AG20443 (cell line): Measurements from ENCODE around the gene USP24.
A peak's percentile ranks its signal among the peaks of the same experiment; 100 is the strongest.

Experiments used
- DNase-seq: peaks from one replicate; pipeline ENCODE4 v3.0.0; 2012; ENCODE audit warnings: low spot score, mixed read lengths

Gene USP24

DNA sequence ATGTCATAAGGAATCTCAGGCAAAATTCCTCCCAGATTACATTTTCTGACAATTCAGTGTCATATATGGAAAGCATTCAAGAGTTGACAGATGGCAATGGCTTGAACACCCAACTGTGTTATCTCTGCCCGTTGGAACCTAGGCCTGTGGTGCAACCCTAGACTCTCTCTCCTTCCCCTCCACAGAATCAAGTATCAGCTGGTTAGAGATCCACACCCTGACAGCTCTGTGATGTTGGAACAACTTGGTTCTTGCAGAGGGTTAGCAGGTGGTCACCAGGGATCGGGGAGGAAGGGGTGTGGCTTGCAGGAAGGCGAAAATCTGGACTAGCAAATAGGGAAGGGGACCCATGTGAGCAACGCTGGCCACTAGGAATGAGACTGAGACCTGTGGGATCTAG is 149.5 kb downstream of the USP24 start:
- no peak for DNase-seq

DNA sequence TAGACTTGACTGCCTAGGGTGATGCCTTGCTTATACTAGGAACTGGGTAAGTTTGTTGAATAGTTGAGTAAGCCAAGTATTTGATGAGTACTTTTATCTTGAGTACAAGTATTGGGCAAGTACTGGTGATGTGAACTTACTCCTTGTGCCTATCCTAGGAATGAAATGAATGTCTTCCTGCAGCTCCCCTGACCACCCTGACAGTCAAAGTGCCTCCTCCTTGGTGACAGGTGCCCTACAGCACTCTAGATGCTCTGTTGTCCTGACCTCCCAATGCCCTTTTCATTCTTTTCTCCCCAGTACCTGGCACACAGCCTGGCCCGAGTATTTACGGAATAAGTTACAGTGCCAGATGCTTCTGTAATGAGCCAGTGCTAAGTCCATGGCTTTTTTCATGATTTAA is 150.3 kb downstream of the USP24 start:
- DNase-seq, result peak; percentile 63

DNA sequence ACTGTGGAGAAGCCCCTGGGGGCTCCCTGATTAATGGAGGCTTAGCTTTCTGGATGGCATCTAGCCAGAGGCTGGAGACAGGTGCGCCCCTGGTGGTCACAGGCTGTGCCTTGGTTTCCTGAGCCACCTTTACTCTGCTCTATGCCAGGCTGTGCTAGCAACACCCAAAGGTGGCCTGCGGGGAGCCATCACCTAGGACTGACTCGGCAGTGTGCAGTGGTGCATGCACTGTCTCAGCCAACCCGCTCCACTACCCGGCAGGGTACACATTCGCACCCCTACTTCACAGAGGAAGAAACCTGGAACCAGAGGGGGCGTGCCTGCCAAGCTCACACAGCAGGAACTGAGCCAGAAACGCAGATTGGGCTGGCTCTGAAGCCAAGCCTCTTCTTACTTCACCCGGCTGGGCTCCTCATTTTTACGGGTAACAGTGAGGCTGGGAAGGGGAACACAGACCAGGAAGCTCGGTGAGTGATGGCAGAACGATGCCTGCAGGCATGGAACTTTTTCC is 151.0 kb downstream of the USP24 start:
- peak; percentile 33 for DNase-seq

DNA sequence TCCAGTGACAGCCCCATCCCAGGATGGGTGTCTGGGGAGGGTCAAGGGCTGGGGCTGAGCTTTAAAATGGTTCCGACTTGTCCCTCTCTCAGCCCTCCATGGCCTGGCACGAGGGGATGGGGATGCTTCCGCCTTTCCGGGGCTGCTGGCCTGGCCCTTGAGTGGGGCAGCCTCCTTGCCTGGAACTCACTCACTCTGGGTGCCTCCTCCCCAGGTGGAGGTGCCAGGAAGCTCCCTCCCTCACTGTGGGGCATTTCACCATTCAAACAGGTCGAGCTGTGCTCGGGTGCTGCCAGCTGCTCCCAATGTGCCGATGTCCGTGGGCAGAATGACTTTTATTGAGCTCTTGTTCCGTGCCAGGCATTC is 151.6 kb downstream of the USP24 start:
- no peak for DNase-seq

DNA sequence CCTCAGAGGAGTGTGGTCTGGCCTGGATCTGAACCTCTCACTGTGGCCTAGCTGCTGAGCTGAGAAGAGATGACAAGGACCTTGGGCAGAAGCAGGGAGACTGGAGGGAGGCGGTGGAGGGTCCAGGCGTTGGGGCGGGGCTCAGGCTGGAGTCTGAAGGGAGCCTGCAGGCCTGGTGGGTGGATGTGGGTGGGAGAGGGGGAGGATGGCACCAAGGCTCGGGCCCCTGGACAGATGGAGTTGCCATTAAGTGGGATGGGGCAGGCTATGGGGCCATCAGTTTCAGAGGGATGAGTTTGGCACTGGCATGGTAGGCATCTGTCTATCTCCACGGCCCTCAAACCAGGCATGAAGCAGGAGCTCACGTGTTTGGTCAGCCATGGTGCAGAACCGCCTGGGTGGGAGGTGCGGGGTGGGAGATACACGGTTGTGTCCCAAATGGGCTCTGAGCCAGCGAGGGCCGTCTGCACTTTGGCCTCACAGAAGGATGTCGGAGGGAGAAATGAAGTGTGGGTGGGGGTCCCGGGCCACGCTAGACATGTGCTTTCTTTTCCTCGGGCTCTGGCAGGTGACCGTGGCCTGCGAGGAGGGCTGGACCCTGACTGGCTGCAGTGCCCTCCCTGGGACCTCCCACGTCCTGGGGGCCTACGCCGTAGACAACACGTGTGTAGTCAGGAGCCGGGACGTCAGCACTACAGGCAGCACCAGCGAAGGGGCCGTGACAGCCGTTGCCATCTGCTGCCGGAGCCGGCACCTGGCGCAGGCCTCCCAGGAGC is 152.2 kb downstream of the USP24 start:
- no peak for DNase-seq

DNA sequence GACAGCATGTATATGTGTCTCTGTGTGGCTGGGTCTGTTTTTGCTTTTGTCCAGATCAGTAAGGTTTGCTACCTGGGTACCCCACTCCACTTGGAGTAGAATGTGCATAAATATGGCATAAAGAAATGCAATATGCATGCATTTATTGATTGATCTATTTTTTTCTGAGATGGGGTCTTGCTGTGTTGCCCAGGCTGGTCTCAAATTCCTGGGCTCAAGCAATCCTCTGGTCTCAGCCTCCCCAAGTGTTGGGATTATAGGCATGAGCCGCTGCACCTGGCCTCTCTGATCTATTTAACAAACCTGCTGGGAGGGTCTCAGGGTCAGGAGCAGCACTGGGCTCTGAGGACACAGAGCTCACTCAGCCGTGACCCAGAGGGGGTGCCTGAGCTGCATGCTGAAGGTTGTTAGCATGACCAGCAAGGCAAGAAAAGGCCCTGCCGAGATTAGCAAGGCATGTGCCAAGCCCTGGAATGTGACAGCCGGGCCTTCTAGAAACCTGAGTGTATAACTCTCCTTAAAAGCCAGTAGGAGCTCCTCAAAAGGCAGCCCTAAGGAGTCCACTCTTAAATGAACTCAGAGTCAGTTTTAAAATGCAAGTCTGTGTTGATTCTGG is 153.3 kb downstream of the USP24 start:
- no peak for DNase-seq

DNA sequence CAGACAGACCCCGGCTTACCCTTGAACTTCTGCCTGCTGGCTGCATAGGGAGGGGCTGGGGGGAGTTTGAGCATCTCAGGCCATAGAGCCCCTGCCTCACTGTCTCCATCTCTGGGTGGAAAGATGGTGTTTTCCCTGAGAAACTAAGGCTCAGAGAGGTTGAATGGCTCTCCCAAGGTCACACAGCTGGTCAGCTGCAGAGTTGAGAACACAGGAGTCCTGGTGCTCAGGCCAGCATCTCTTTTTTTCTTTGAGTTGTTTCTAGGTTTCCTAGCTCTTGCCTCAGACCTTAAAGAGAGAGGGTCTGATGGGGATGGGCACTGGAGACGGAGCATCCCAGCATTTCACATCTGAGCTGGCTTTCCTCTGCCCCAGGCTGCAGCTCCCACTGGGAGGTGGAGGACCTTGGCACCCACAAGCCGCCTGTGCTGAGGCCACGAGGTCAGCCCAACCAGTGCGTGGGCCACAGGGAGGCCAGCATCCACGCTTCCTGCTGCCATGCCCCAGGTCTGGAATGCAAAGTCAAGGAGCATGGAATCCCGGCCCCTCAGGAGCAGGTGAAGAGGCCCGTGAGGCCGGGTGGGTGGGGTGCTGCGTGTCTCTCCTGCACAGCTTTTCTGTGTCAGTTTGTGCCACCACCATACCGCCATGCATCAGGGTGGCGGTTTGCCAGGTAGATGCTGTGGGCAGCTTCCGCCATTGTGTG is 154.0 kb downstream of the USP24 start:
- DNase-seq, result no peak

DNA sequence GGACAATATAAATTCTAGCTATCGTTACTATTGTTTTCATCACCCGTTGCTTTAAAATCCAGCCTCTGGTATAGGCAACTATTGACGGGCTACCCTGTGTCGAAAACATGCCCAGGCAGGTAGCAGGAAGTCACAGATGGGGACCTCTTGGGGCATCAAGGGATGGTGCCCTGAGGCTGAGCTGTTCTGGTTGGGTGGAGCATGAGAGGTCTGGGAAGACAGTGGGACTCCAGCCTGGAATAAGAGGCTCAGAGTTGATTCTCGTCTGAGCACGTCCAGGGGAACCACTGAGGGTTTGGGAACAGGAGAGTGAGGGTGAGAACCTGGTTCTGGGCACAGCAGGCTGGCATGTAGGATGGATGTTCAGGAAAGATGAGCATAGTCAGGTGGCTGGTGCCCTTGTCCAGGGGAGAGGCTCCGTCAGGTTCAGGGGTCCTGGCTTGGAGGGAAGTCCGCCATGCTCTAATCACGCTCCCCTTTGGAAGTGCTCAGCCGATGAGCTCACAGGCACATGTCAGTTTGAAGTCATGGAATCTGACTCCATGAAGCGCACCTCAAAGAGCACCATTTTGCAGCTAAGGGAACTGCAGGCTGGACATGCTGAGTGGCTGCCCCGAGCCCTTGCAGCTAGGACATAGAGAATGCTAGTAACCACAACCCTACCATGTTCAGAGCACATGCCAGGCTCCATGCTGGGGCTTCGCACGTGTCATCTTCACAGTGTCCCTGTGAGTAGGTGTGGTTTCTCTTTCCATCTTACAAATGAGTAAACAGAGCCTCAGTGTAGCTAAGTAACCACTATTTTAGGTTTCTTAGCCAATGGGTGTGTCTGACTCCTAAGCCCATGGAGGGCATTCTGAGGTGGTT is 154.8 kb downstream of the USP24 start:
- DNase-seq, result peak; percentile 50

DNA sequence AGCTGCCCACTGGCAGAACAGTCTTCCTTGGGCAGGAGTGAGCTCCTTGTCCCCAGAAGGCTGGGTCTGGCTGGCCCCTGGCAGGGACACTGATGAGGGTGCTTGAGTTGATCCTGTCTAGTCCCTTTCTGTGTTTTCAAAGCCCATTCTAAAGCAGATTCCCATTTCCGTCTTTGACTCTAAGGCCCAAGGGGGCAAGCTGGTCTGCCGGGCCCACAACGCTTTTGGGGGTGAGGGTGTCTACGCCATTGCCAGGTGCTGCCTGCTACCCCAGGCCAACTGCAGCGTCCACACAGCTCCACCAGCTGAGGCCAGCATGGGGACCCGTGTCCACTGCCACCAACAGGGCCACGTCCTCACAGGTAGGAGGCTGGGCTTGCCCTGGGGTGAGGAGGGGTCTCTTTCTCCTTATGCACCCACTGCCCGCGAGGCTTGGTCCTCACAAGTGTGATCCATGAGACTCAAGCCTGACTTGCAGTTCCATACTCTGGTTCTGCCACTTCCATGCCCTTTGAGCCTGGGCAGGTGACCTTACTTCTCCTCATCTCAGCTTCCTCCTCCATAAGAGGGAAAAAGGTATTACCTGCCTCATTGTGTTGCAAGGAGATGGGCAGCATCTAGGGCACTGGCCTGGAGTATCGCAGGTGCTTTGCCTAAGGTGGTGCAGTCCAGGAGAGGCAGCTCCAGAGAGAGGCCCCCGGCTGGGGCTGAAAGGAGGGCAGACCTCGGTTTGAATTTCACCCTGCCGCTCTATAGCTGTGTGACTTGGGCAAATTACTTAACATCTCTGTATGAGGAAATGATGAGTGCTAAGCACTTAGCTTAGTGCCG is 155.6 kb downstream of the USP24 start:
- no peak for DNase-seq

DNA sequence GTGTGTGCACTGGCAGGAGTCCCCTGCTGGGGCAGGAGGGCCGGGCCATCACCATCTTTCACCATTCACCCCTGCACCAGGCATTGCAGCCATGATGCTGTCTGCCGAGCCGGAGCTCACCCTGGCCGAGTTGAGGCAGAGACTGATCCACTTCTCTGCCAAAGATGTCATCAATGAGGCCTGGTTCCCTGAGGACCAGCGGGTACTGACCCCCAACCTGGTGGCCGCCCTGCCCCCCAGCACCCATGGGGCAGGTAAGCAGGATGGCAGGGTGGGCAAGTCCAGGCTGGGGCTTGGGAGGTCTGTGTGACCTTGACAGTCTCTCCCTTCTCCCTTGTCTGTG is 157.2 kb downstream of the USP24 start:
- DNase-seq, result no peak

DNA sequence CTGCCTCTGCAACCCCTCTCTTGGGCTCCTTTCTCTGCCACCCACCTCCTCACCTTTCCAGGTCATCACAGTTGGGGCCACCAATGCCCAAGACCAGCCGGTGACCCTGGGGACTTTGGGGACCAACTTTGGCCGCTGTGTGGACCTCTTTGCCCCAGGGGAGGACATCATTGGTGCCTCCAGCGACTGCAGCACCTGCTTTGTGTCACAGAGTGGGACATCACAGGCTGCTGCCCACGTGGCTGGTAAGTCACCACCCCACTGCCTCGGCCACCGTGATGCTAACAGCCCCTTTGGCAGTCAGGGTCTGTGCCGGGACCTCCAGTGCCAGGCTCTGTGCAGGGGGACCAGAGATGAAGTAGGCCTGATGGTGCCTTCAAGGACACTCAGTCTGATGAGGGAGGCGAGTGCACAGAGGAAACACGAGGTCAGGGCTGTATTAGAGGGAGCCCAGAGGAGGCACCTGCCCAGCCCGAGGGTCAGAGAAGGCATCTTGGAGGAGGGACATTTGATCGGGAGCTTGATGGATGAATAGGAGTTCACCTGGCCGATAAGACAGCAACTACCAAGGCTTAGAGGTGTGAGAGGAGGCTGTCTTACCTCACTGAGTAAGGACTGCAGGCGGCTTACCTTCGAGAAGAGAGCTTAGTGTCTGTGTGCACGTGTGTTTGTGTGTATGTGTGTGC is 157.8 kb downstream of the USP24 start:
- DNase-seq, result no peak

DNA sequence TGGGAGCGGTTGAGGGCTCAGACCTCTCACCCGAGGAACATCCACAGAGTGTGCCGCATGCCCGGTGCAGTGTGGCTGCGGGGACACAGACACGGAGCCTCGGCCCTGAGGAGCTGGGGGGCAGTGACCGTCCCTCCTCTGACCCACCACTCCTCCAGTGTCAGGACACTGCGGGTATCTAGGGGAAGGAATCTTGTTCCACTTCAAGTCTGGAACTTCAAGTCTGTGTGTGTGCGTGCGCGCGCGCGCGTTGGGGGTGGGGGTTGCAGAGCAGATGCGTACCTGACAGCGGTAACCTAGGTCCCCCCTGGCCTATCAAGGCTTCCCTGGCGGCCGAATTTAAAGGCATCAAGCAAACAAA is 158.6 kb downstream of the USP24 start:
- DNase-seq, result no peak

DNA sequence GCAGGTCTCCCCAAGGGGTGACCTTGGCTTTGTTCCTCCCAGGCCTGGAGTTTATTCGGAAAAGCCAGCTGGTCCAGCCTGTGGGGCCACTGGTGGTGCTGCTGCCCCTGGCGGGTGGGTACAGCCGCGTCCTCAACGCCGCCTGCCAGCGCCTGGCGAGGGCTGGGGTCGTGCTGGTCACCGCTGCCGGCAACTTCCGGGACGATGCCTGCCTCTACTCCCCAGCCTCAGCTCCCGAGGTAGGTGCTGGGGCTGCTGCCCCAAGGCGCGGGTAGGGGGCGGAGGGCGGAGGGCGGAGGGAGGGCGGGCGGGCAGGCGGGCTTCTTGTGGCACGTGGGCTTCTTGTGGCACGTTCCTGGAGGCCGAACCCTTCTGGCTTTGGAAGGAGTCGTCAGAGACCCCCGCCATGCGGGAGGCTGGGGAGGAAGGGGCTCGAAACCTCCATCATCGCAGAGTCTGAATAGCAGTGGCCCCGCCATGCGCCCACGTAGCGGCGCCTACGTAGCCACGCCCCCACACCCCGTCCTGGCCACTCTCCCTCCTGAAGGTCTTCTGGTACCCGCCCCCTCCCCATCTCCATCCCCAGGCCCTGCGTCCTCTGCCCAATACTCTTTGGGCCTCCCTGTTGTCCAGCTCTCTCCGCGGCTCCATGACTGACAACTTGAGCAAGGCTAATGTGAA is 159.1 kb downstream of the USP24 start:
- no peak for DNase-seq

DNA sequence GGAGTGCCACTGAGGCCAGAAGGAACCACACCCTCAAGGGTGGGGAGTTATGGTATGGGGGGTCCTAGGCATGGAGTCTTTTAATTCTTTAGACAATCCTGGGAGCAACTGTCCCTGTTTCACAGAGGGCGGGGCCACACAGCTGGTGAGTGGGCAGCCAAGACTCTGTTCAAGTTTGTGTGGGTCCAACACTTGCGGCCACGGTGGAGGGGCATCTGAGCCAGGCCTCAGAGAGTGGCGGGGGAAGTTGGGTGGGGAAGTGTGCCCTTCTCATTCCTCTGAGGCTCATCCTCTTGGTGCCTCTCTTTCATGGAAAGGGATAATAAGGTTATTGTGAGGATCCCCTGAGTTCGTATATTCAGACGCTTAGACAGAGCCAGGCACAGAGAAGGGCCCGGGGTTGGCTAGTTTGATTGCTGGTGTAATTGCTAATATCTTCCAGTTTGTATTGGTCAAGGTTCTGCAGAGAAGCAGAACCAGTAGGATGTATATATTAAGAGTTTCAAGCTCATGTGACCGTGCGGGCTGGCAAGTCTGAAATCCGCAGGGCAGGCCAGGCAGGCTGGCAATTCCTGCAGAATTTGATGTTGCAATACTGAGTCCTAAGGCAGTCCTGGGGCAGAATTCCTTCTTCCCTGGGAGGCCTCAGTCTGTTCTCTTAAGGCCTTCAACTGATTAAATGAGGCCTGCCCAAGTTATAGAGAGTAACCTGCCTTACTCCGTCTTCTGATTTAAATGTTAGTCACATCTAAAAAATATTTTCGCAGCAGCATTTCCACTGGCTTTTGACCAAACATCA is 159.9 kb downstream of the USP24 start:
- DNase-seq, result no peak

DNA sequence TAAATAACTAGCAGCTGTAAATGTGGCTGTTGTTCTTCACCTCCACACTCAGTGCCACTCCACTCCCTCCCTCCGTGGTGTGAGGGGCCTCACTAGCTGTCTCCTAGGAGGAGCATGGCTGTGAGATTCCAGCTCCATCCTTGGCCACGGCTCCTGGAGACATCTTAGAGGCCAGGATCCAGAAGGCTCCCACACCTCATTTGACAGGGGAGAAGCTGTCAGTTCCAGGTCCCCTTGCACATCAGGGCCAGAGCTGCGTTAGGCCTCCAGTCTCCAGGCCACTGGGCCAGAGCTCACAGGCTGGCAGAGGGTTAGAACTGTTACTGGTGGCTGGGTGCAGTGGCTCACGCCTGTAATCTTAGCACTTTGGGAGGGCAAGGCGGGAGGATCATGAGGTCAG is 160.8 kb downstream of the USP24 start:
- no peak for DNase-seq

DNA sequence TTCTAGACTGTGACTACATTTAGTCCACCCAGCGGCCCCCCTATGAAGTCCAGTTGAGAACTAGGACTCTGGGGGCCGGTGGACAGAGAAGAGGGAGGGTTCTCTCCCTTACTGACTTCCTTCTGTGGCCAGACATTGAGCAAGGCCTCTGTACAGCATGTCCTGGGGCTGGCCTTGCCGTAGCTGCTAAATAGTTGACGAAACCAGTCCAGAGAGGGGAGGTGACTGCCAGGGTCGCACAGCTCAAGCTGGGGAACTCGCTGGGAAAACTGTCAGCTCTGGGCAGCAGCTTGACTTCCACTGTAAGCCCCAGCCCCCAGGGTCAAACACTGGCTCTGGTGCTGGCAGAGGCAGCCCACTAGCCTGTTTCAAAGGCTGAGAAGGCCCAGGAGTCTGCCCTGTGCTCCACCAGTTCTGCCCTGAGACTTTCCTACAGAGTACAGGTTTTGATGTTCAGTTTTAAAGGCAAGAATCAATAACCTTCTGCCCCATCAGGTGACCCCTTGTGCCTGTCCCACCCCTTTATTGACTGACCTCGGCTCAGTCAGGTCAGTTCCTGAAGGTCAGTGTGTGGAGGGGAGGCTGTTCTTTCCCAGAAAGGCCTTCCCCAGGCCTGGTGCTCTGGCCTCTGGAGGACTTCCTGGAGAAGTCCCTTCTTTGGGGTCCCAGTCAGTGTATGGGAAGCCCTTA is 161.8 kb downstream of the USP24 start:
- no peak for DNase-seq

DNA sequence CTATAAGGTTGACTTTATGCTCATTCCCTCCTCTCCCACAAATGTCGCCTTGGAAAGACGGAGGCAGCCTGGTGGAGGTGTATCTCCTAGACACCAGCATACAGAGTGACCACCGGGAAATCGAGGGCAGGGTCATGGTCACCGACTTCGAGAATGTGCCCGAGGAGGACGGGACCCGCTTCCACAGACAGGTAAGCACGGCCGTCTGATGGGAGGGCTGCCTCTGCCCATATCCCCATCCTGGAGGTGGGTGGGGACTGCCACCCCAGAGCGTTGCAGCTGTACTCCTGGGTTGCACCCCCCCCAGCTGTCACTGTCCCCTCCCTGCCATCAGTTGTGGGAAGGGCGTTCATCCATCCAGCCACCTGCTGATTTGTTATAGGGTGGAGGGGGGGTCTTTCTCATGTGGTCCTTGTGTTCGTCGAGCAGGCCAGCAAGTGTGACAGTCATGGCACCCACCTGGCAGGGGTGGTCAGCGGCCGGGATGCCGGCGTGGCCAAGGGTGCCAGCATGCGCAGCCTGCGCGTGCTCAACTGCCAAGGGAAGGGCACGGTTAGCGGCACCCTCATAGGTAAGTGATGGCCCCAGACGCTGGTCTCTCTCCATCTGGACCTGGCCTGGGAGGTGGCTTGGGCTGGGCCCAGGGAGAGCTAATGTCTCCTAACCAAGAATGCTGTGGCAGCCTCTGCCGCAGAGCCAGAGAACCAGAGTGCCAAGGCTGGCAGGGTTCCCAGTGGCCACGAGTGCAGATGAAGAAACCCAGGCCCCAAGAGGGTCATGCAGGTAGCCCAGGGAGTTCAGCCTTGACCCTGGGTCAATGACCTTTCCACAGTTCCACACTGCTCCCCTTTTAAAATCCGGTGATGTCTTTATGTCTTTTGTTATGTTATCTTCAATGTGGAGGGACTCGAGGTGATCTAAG is 162.7 kb downstream of the USP24 start:
- no peak for DNase-seq

DNA sequence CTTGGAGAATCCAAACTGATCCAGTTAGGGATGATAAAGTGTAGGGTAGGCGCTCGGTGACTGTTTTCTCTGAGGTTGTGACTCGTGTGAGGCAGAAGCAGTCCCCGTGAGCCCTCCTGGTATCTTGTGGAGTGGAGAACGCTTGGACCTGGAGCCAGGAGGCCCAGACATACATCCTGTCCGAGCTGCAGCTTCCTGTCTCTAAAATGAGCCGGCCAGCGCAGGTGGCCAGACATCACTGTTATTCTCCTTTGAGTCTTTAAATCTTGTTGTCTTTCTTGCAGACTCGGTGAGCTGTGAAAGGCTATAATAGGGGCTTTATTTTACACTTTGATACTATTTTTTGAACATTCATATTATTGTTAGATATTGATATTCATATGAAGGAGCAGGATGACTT is 163.5 kb downstream of the USP24 start:
- no peak for DNase-seq
